ENCODE results near the gene RHOB.

DNA sequence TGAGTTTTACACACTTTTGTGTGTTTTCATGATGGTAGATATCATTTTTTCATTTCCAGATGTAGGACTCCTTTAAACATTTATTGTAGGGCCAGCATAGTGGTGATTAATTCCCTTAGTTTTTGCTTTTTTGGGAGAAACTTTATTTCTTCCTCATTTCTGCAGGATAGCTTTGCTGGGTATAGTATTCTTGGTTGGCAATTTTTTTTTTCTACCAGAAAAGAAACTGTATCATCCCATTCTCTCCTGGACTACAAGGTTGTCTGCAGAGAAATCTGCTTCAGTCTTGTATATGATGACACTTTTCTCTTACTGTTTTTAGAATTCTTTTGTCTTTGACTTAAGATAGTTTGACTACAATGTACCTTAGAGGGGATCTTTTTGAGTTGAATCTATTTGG lies 37.8 kb upstream of the RHOB start:
- no peak for TF ChIP-seq POLR2A (IDR thresholded peaks at IDR 0.05; ENCODE audit: low read depth)
- TF ChIP-seq, protein P1, sequence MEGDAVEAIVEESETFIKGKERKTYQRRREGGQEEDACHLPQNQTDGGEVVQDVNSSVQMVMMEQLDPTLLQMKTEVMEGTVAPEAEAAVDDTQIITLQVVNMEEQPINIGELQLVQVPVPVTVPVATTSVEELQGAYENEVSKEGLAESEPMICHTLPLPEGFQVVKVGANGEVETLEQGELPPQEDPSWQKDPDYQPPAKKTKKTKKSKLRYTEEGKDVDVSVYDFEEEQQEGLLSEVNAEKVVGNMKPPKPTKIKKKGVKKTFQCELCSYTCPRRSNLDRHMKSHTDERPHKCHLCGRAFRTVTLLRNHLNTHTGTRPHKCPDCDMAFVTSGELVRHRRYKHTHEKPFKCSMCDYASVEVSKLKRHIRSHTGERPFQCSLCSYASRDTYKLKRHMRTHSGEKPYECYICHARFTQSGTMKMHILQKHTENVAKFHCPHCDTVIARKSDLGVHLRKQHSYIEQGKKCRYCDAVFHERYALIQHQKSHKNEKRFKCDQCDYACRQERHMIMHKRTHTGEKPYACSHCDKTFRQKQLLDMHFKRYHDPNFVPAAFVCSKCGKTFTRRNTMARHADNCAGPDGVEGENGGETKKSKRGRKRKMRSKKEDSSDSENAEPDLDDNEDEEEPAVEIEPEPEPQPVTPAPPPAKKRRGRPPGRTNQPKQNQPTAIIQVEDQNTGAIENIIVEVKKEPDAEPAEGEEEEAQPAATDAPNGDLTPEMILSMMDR (IDR thresholded peaks at IDR 0.05) = no peak
- TF ChIP-seq EP300 (IDR thresholded peaks at IDR 0.05) = no peak
- TF ChIP-seq POLR2AphosphoS5 (IDR thresholded peaks at IDR 0.05) = no peak
